HepG2 (cell line): ENCODE data around the gene CARS1. TPM values are rescaled to one million over a fixed set of nuclear protein-coding genes. Genes with fewer than 3 reads are reported as not detected.

Experiments used
- BORCS8-MEF2B ChIP-seq: sonication (generic); formaldehyde crosslinking; IDR thresholded peaks from 2 replicates; pipeline ENCODE4 v1.8.0; 2022; ENCODE audit warnings: mild to moderate bottlenecking, missing genetic modification reagents
- DDIT3 ChIP-seq: sonication (generic); formaldehyde crosslinking; IDR thresholded peaks from 2 replicates; pipeline ENCODE4 v1.4.0; 2020; ENCODE audit warnings: mild to moderate bottlenecking, missing genetic modification reagents
- DPF2 ChIP-seq: sonication (generic); formaldehyde crosslinking; IDR thresholded peaks from 2 replicates; pipeline ENCODE4 v1.4.0; 2020; ENCODE audit warnings: mild to moderate bottlenecking, low read depth, missing genetic modification reagents, borderline replicate concordance
- LBX2 ChIP-seq: sonication (generic); formaldehyde crosslinking; IDR thresholded peaks from 2 replicates; pipeline ENCODE4 v1.5.0; 2020; ENCODE audit warnings: missing genetic modification reagents, mild to moderate bottlenecking, borderline replicate concordance
- MED13 ChIP-seq: sonication (generic); formaldehyde crosslinking; IDR thresholded peaks from 2 replicates; pipeline ENCODE4 v1.5.0; 2020; ENCODE audit warnings: missing genetic modification reagents
- PRMT3 ChIP-seq: sonication (generic); formaldehyde crosslinking; IDR thresholded peaks from 2 replicates; pipeline ENCODE4 v1.8.1; 2022; ENCODE audit warnings: low read depth, mild to moderate bottlenecking, moderate library complexity, missing genetic modification reagents, borderline replicate concordance
- SMARCE1 ChIP-seq: fragments of 450-650 bp; IDR thresholded peaks from 2 replicates; pipeline ENCODE4 v1.6.1; 2017; ENCODE audit warnings: borderline replicate concordance
- SOX13 ChIP-seq, 3 experiments: fragments of 450-650 bp in 1 of 3; sonication (generic) in 1 of 3; formaldehyde crosslinking in 1 of 3; IDR thresholded peaks in 2 of 3; conservative IDR thresholded peaks in 1 of 3; 2 replicates each; pipeline versions ENCODE4 v1.5.0 to v1.6.1; 2016 to 2020; ENCODE audit warnings: antibody characterized with exemption in 1 of 3, mild to moderate bottlenecking in 1 of 3, missing compliant biosample characterization in 1 of 3, missing genetic modification reagents in 1 of 3, moderate library complexity in 1 of 3
- ZNF33B ChIP-seq: sonication (generic); formaldehyde crosslinking; IDR thresholded peaks from 2 replicates; pipeline ENCODE4 v1.5.1; 2020; ENCODE audit warnings: mild to moderate bottlenecking, missing genetic modification reagents
- ZNF34 ChIP-seq: sonication (generic); formaldehyde crosslinking; IDR thresholded peaks from 2 replicates; pipeline ENCODE4 v1.4.0; 2020; ENCODE audit warnings: mild to moderate bottlenecking, missing genetic modification reagents, borderline replicate concordance
- ZNF556 ChIP-seq: sonication (generic); formaldehyde crosslinking; IDR thresholded peaks from 2 replicates; pipeline ENCODE4 v1.4.0; 2020; ENCODE audit warnings: mild to moderate bottlenecking, missing genetic modification reagents, borderline replicate concordance
- ZNF619 ChIP-seq: sonication (generic); formaldehyde crosslinking; IDR thresholded peaks from 2 replicates; pipeline ENCODE4 v1.4.0; 2020; ENCODE audit warnings: mild to moderate bottlenecking, missing genetic modification reagents
- ZNF761 ChIP-seq: sonication (generic); formaldehyde crosslinking; conservative IDR thresholded peaks from 2 replicates; pipeline ENCODE4 v1.4.0; 2020; ENCODE audit warnings: mild to moderate bottlenecking, missing genetic modification reagents
- ZNF790 ChIP-seq: sonication (generic); formaldehyde crosslinking; IDR thresholded peaks from 2 replicates; pipeline ENCODE4 v1.8.0; 2022; ENCODE audit warnings: missing genetic modification reagents, mild to moderate bottlenecking, borderline replicate concordance
- ZSCAN29 ChIP-seq: sonication (generic); formaldehyde crosslinking; conservative IDR thresholded peaks from 2 replicates; pipeline ENCODE4 v1.4.0; 2020; ENCODE audit warnings: mild to moderate bottlenecking, missing genetic modification reagents
- polyA plus RNA-seq, 8 experiments: library from polyadenylated mRNA; depleted of rRNA in 3 of 8; stranded (reverse) in 7 of 8; unstranded in 1 of 8; fragments of >200 nt; fragmentation: Illumina TruSeq in 4 of 8; extraction: Trizol in 4 of 8; gene quantifications; 2 replicates each; pipeline versions ENCODE4 v1.2.1 to v1.2.3, GENCODE V29; 2011 to 2016; ENCODE audit warnings: low read depth in 4 of 8, missing spikeins in 1 of 8, mixed read lengths in 1 of 8; ENCODE audit not compliant: insufficient read depth in 1 of 8
- total RNA-seq, 5 experiments: library from RNA; depleted of rRNA; stranded (reverse); fragments of >200 nt; fragmentation: Illumina TruSeq; extraction: Trizol; gene quantifications; 2 replicates each; pipeline ENCODE4 v1.2.3, GENCODE V29; 2016; ENCODE audit warnings: low read depth in 1 of 5
- TF ChIP-seq, protein P1 (sequence below): sonication (generic); formaldehyde crosslinking; IDR thresholded peaks from 2 replicates; pipeline ENCODE4 v1.8.1; 2022; ENCODE audit warnings: mild to moderate bottlenecking, missing genetic modification reagents
- TF ChIP-seq, protein P2 (sequence below): sonication (generic); formaldehyde crosslinking; IDR thresholded peaks from 2 replicates; pipeline ENCODE4 v1.4.0; 2020; ENCODE audit warnings: mild to moderate bottlenecking, missing genetic modification reagents
- TF ChIP-seq, protein P3 (sequence below): sonication (generic); formaldehyde crosslinking; IDR thresholded peaks from 2 replicates; pipeline ENCODE4 v1.4.0; 2020; ENCODE audit warnings: missing genetic modification reagents

CARS1 gene
- total and polyA plus RNA-seq, 2 of the 13 experiments (the other 11 are each of a cell fraction or from before 2014, with no cell fraction given) = 33.8 to 47.0 TPM

DNA sequence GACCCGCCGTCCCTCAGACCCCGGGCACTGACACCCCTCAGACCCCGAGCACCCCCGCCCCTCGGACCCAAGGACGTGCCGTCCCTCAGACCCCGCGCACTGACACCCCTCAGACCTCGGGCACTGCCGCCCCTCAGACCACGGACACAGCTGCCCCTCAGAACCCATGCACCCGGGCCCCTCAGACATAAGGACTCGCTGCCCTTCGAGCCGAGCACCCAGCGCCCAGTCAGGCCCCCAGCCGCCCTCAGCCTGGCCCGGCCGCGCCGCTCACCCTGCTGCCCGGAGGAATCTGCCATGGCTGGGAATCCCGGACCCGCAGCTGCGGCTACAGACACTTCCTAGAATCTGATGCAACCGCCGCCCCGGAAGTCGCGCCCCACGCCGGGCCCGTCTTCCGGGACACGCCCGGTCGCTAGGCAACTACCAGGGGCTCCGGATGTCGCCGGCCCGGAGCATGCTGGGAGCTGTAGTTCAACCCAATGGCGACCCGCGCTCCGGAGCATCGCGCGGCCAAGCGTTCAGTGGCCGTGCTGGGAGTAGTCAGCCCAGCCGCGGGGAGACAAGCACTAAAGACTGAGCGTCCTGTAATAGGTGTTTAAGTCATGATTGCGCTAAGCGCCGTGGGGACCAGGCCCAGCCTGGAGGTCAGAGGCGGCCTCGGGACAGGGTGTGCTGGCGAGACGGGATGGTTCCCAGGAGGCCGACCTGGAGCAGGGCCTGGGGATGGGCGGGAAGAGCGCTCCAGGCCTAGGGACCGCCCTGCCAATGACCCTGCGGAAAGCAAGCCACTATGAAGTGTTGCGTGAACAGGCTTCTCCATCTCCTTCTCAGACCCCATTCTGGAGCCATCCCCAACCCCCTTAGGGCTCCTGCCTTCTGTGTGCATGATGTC, at the start of gene CARS1 (continued):
- peak; percentile 82; the same call in 1 of the 2 replicates for TF ChIP-seq PRMT3
- TF ChIP-seq ZNF556 (CRISPR knock-in tag) = peak; percentile 80; the same call in 1 of the 2 replicates
- no peak for TF ChIP-seq SMARCE1
- 0 out of 2 replicates have a peak, but pooled peaks have one; percentile 61 for TF ChIP-seq BORCS8-MEF2B
- no peak for TF ChIP-seq SOX13 (IDR thresholded peaks at IDR 0.05)
- TF ChIP-seq SOX13 (CRISPR knock-in tag; conservative IDR thresholded peaks at IDR 0.05 in 1 of 2, IDR thresholded peaks at IDR 0.05 in 1 of 2) = peak in 1 of 2 experiments; percentile 15; a peak in 2 of 4 replicates
- TF ChIP-seq ZNF619 (CRISPR knock-in tag) = no peak
- TF ChIP-seq MED13 = peak; percentile 59; the same call in 1 of the 2 replicates
- TF ChIP-seq DPF2 (CRISPR knock-in tag) = no peak
- TF ChIP-seq, protein P1, sequence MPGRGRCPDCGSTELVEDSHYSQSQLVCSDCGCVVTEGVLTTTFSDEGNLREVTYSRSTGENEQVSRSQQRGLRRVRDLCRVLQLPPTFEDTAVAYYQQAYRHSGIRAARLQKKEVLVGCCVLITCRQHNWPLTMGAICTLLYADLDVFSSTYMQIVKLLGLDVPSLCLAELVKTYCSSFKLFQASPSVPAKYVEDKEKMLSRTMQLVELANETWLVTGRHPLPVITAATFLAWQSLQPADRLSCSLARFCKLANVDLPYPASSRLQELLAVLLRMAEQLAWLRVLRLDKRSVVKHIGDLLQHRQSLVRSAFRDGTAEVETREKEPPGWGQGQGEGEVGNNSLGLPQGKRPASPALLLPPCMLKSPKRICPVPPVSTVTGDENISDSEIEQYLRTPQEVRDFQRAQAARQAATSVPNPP = no peak
- TF ChIP-seq LBX2 (CRISPR knock-in tag) = no peak
- TF ChIP-seq ZNF33B = peak; percentile 40; the same call in 1 of the 2 replicates
- TF ChIP-seq ZSCAN29 (CRISPR knock-in tag) = peak; percentile 33; the same call in 1 of the 2 replicates
- TF ChIP-seq, protein P2, sequence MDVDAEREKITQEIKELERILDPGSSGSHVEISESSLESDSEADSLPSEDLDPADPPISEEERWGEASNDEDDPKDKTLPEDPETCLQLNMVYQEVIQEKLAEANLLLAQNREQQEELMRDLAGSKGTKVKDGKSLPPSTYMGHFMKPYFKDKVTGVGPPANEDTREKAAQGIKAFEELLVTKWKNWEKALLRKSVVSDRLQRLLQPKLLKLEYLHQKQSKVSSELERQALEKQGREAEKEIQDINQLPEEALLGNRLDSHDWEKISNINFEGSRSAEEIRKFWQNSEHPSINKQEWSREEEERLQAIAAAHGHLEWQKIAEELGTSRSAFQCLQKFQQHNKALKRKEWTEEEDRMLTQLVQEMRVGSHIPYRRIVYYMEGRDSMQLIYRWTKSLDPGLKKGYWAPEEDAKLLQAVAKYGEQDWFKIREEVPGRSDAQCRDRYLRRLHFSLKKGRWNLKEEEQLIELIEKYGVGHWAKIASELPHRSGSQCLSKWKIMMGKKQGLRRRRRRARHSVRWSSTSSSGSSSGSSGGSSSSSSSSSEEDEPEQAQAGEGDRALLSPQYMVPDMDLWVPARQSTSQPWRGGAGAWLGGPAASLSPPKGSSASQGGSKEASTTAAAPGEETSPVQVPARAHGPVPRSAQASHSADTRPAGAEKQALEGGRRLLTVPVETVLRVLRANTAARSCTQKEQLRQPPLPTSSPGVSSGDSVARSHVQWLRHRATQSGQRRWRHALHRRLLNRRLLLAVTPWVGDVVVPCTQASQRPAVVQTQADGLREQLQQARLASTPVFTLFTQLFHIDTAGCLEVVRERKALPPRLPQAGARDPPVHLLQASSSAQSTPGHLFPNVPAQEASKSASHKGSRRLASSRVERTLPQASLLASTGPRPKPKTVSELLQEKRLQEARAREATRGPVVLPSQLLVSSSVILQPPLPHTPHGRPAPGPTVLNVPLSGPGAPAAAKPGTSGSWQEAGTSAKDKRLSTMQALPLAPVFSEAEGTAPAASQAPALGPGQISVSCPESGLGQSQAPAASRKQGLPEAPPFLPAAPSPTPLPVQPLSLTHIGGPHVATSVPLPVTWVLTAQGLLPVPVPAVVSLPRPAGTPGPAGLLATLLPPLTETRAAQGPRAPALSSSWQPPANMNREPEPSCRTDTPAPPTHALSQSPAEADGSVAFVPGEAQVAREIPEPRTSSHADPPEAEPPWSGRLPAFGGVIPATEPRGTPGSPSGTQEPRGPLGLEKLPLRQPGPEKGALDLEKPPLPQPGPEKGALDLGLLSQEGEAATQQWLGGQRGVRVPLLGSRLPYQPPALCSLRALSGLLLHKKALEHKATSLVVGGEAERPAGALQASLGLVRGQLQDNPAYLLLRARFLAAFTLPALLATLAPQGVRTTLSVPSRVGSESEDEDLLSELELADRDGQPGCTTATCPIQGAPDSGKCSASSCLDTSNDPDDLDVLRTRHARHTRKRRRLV = peak; percentile 25; the same call in 1 of the 2 replicates
- no peak for TF ChIP-seq DDIT3 (CRISPR knock-in tag)
- 0 out of 2 replicates have a peak, but pooled peaks have one; percentile 39 for TF ChIP-seq ZNF761 (CRISPR knock-in tag)
- TF ChIP-seq, protein P3, sequence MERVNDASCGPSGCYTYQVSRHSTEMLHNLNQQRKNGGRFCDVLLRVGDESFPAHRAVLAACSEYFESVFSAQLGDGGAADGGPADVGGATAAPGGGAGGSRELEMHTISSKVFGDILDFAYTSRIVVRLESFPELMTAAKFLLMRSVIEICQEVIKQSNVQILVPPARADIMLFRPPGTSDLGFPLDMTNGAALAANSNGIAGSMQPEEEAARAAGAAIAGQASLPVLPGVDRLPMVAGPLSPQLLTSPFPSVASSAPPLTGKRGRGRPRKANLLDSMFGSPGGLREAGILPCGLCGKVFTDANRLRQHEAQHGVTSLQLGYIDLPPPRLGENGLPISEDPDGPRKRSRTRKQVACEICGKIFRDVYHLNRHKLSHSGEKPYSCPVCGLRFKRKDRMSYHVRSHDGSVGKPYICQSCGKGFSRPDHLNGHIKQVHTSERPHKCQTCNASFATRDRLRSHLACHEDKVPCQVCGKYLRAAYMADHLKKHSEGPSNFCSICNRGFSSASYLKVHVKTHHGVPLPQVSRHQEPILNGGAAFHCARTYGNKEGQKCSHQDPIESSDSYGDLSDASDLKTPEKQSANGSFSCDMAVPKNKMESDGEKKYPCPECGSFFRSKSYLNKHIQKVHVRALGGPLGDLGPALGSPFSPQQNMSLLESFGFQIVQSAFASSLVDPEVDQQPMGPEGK = no peak; the same call in 1 of the 2 replicates
- TF ChIP-seq ZNF34 (CRISPR knock-in tag) = peak; percentile 85; the same call in 1 of the 2 replicates
- TF ChIP-seq ZNF790 (CRISPR knock-in tag) = no peak
